AG08396 (cell line): ENCODE measurements around the gene TRAPPC12.
"Not testable (repeated sequence)": the region's sequence is repeated elsewhere in the genome, so short reads cannot be mapped to it uniquely, and the experiment has no call there.

ENCODE experiments used
- DNase-seq: peaks from one replicate; pipeline ENCODE4 v3.0.0; 2012; ENCODE audit warnings: low spot score, mixed read lengths

Gene TRAPPC12

GRCh38 chr2:3369340-3370181, 9.9 kb upstream of the TRAPPC12 start:
- not testable (repeated sequence) for DNase-seq

- DNase-seq = no peak
Measured at GRCh38 chr2:3376821-3377220, 2.7 kb upstream of the TRAPPC12 start.

- DNase-seq = peak; percentile 66
Measured at GRCh38 chr2:3377279-3377611, 2.2 kb upstream of the TRAPPC12 start.

- peak; percentile 98 for DNase-seq
Measured at GRCh38 chr2:3377612-3378432, 1.7 kb upstream of the TRAPPC12 start, which contains the start of gene EIPR1. Gene EIPR1 (minus strand): TSS chr2:3377818. CDS start chr2:3377689, 129 bp downstream.

- DNase-seq = no peak
Measured at GRCh38 chr2:3379339-3379646, 201 bp upstream of the TRAPPC12 start.

GRCh38 chr2:3386448-3386958, 7.0 kb downstream of the TRAPPC12 start:
- peak; percentile 61 for DNase-seq

- DNase-seq = no peak
Measured at GRCh38 chr2:3387011-3387410, 7.5 kb downstream of the TRAPPC12 start.

GRCh38 chr2:3387644-3388411, 8.3 kb downstream of the TRAPPC12 start:
- DNase-seq = no peak

- DNase-seq = no peak
Measured at GRCh38 chr2:3388412-3388738, 8.9 kb downstream of the TRAPPC12 start.

GRCh38 chr2:3389193-3389592, 9.7 kb downstream of the TRAPPC12 start:
- DNase-seq = no peak

- DNase-seq = no peak
Measured at GRCh38 chr2:3390041-3390440, 10.5 kb downstream of the TRAPPC12 start.

GRCh38 chr2:3392216-3392615, 12.7 kb downstream of the TRAPPC12 start:
- DNase-seq = no peak

GRCh38 chr2:3396920-3397559, 17.5 kb downstream of the TRAPPC12 start:
- DNase-seq = no peak

- DNase-seq = no peak
Measured at GRCh38 chr2:3398857-3399256, 19.4 kb downstream of the TRAPPC12 start.

GRCh38 chr2:3399381-3399780, 19.9 kb downstream of the TRAPPC12 start:
- DNase-seq = no peak

GRCh38 chr2:3399829-3400228, 20.3 kb downstream of the TRAPPC12 start:
- no peak for DNase-seq

- no peak for DNase-seq
Measured at GRCh38 chr2:3403587-3404334, 24.3 kb downstream of the TRAPPC12 start.

GRCh38 chr2:3404349-3404894, 24.9 kb downstream of the TRAPPC12 start:
- no peak for DNase-seq

- DNase-seq = no peak
Measured at GRCh38 chr2:3405307-3405706, 25.8 kb downstream of the TRAPPC12 start.

- no peak for DNase-seq
Measured at GRCh38 chr2:3405876-3406275, 26.4 kb downstream of the TRAPPC12 start.

- DNase-seq = no peak
Measured at GRCh38 chr2:3406501-3406900, 27.0 kb downstream of the TRAPPC12 start.
